HT-29 (cell line): ENCODE data around the gene AP1M1. TPM values are rescaled to one million over a fixed set of nuclear protein-coding genes. Genes with fewer than 3 reads are reported as not detected.

Source experiments
- DNase-seq: peaks from one replicate; pipeline ENCODE4 v3.0.0-alpha.2; 2015; ENCODE audit warnings: low spot score
- small RNA-seq: library from RNA; depleted of rRNA; stranded (forward); fragments of <200 nt; gene quantifications from one replicate; pipeline ENCODE3, GENCODE V24; 2014
- total RNA-seq: library from RNA; depleted of rRNA; stranded (reverse); fragments of >200 nt; shearing (Covaris generic); gene quantifications from 2 replicates; pipeline ENCODE4 v1.2.3, GENCODE V29; 2014; rRNA removed

AP1M1 gene
- total RNA-seq, 1 experiment from 2014 or later: 49.4 TPM

GRCh38 chr19:16295057-16295456 is 97.3 kb downstream of the AP1M1 start:
- DNase-seq: no peak

Small RNAs within 50 kb of the gene (small RNA-seq; reads per million reads assigned to genes)
- gene RF00017: not detected

Other genes with a start within 250 kb of the AP1M1 start
- gene OR10H4, start 248.9 kb upstream of the AP1M1 start, total RNA-seq: not detected in 2 replicates
- gene TPM4, start 121.4 kb upstream of the AP1M1 start, total RNA-seq: 160 and 166 TPM in 2 replicates
- 37.4 and 45.9 TPM in 2 replicates for gene RAB8A, start 86.0 kb upstream of the AP1M1 start, total RNA-seq
- gene HSH2D, start 54.2 kb upstream of the AP1M1 start, total RNA-seq: 5.8 and 9.2 TPM in 2 replicates
- not detected in 2 replicates for gene CIB3, start 24.4 kb upstream of the AP1M1 start, total RNA-seq
- 56.2 and 59.9 TPM in 2 replicates for gene FAM32A, start 12.5 kb upstream of the AP1M1 start, total RNA-seq
- 3.5 and 5.9 TPM in 2 replicates for gene KLF2, start 126.9 kb downstream of the AP1M1 start, total RNA-seq